DMS 273 treated with DMSO at 0.1 percent for 48 hours (cell line): Measurements from ENCODE around the gene TTC8.
"Not testable (repeated sequence)": the region's sequence is repeated elsewhere in the genome, so short reads cannot be mapped to it uniquely, and the experiment has no call there.

Experiments
- DNase-seq: peaks from one replicate; lab custom pipeline; 2025; lab: John Stamatoyannopoulos, UW

TTC8 gene

GRCh38 chr14:88824314-88825077, at the start of gene TTC8:
TSS of gene TTC8 (plus strand) at chr14:88824651. CDS start at chr14:88824708, 57 bp downstream.
- peak; percentile 86 for DNase-seq

- no peak for DNase-seq
Measured at GRCh38 chr14:88775532-88775931, 48.9 kb upstream of the TTC8 start.

GRCh38 chr14:88785911-88786310, 38.5 kb upstream of the TTC8 start:
- DNase-seq: no peak

GRCh38 chr14:88786715-88787114, 37.7 kb upstream of the TTC8 start:
- no peak for DNase-seq

GRCh38 chr14:88789573-88789972, 34.9 kb upstream of the TTC8 start:
- DNase-seq: not testable (repeated sequence)

GRCh38 chr14:88790501-88791251, 33.8 kb upstream of the TTC8 start:
- no peak for DNase-seq

GRCh38 chr14:88791252-88791621, 33.2 kb upstream of the TTC8 start:
- no peak for DNase-seq

- DNase-seq: no peak
Measured at GRCh38 chr14:88791629-88792472, 32.6 kb upstream of the TTC8 start.

- DNase-seq: peak; percentile 86
Measured at GRCh38 chr14:88792473-88793258, 31.8 kb upstream of the TTC8 start, which contains the start of gene EML5. TSS of gene EML5 (minus strand) at chr14:88792953. CDS start at chr14:88792503, 450 bp downstream.

GRCh38 chr14:88793259-88793625, 31.2 kb upstream of the TTC8 start:
- DNase-seq: no peak

GRCh38 chr14:88798156-88798555, 26.3 kb upstream of the TTC8 start:
- peak; percentile 84 for DNase-seq

- DNase-seq: no peak
Measured at GRCh38 chr14:88799522-88799921, 24.9 kb upstream of the TTC8 start.

- DNase-seq: no peak
Measured at GRCh38 chr14:88802596-88802995, 21.9 kb upstream of the TTC8 start.

GRCh38 chr14:88804035-88804434, 20.4 kb upstream of the TTC8 start:
- no peak for DNase-seq

GRCh38 chr14:88804477-88804876, 20.0 kb upstream of the TTC8 start:
- no peak for DNase-seq

- no peak for DNase-seq
Measured at GRCh38 chr14:88808359-88808758, 16.1 kb upstream of the TTC8 start.

- DNase-seq: no peak
Measured at GRCh38 chr14:88815980-88816379, 8.5 kb upstream of the TTC8 start.

GRCh38 chr14:88818018-88818417, 6.4 kb upstream of the TTC8 start:
- no peak for DNase-seq

- DNase-seq: not testable (repeated sequence)
Measured at GRCh38 chr14:88819674-88820073, 4.8 kb upstream of the TTC8 start.

- DNase-seq: no peak
Measured at GRCh38 chr14:88821378-88821777, 3.1 kb upstream of the TTC8 start.

GRCh38 chr14:88821888-88822287, 2.6 kb upstream of the TTC8 start:
- DNase-seq: no peak

- DNase-seq: no peak
Measured at GRCh38 chr14:88823968-88824313, 510 bp upstream of the TTC8 start.
